HS-5 (cell line): ENCODE data around the gene ACBD4.

ENCODE experiments used
- DNase-seq: peaks from one replicate; pipeline ENCODE4 v3.0.0-alpha.2; 2012; ENCODE audit warnings: low read depth

The ACBD4 gene

DNA sequence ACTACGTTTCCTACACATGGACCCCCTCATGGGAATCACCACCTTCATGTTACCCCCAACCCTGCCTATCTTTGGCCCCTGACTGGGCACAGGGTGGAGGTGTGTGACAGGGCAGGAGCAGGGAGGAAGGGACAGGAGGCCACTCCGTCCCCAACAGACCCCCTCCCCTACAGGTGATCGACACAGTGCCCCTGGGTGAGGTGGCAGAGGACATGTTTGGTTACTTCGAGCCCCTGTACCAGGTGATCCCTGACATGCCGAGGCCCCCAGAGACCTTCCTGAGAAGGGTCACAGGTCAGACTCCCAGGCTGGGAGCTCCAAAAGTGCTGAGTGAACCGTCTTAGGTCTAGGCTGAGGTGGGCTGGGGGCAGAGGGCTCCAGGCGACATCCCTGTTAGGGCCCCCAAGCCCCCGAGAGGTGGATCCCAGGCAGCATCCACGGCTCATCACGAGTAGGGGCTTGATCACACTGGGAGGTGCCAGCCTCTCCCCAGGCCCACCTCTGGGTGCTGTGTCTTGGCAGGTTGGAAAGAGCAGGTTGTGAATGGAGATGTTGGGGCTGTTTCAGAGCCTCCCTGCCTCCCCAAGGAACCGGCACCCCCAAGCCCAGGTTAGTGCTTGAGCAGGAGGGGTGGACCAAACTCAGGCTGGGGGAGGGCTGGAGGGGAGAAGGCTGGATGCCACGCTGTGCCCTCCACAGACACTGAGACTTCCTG, 1.5 kb downstream of the ACBD4 start:
- DNase-seq, result no peak

GRCh38 chr17:45137561-45138305, 2.2 kb downstream of the ACBD4 start:
- no peak for DNase-seq

GRCh38 chr17:45138911-45139532, 3.5 kb downstream of the ACBD4 start:
- DNase-seq, result no peak

- no peak for DNase-seq
Observed at GRCh38 chr17:45139533-45139920, 4.0 kb downstream of the ACBD4 start.

DNA sequence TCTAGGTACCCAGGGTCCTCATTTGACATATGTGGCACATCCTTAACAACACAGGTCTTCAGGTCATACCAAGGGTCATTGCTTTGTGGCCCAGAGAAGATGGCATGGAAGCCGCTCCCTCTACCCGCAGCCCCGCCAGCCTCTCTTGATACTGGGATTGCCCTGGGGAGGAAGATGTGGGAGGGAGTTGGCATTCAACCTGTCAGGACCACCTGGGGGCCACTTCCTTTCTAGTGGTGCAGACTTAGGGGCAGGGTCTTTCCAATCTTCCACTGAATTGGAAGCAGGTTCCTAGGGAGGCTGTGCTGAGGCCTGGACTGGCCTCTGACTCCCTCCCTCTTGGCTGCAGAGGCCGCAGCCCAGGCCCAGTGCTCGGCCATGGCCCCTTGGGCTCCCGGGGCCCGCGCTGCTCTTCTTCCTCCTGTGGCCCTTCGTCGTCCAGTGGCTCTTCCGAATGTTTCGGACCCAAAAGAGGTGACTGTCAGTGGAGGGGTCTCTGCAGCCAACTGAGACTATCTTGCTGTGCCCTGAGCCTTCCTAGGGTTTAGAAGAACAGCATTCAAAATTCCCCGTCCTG, 7.7 kb downstream of the ACBD4 start:
- no peak for DNase-seq

- no peak for DNase-seq
Observed at GRCh38 chr17:45143767-45144198, 8.3 kb downstream of the ACBD4 start.

- DNase-seq, result no peak
Observed at GRCh38 chr17:45144199-45145034, 8.9 kb downstream of the ACBD4 start.

GRCh38 chr17:45145035-45145389, 9.5 kb downstream of the ACBD4 start:
- no peak for DNase-seq

- DNase-seq, result no peak
Observed at GRCh38 chr17:45146166-45146565, 10.7 kb downstream of the ACBD4 start.

GRCh38 chr17:45146592-45146889, 11.1 kb downstream of the ACBD4 start:
- no peak for DNase-seq

DNA sequence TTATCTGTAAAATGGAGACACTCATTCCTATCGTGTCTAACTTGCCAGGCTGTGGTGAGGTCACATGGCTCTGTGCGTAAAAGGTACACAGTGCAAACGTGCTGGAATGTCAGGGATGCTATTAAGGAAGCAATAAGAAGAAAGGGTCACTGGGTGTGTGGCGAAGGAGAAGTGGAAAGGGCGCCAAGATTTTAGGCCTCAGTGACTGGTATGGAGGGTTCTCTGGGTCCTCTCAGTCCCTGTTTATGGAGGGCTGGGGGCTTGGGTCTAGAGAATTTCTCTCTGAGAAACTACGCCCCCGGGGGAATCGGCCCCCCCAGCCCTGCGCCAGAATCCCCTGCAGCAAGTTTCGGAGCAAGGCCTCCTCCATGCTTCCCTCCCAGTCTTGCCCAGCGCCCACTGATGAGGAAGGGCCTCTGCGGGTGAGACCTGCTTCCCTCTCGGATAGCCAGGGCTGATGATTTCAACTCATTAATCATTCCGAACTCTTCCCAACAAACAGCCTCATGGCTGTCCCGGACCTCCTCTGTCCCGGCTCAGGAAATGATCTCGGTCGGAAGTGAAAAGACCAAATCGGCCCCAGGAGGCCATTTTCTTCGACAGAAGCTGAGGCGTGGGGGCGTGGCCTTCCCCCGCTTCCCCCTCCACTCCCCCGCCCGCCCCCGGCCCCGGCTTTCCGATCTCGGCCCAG, 11.5 kb downstream of the ACBD4 start:
- peak; percentile 46 for DNase-seq

- DNase-seq, result peak; percentile 81
Observed at GRCh38 chr17:45147581-45148182, 12.2 kb downstream of the ACBD4 start.

DNA sequence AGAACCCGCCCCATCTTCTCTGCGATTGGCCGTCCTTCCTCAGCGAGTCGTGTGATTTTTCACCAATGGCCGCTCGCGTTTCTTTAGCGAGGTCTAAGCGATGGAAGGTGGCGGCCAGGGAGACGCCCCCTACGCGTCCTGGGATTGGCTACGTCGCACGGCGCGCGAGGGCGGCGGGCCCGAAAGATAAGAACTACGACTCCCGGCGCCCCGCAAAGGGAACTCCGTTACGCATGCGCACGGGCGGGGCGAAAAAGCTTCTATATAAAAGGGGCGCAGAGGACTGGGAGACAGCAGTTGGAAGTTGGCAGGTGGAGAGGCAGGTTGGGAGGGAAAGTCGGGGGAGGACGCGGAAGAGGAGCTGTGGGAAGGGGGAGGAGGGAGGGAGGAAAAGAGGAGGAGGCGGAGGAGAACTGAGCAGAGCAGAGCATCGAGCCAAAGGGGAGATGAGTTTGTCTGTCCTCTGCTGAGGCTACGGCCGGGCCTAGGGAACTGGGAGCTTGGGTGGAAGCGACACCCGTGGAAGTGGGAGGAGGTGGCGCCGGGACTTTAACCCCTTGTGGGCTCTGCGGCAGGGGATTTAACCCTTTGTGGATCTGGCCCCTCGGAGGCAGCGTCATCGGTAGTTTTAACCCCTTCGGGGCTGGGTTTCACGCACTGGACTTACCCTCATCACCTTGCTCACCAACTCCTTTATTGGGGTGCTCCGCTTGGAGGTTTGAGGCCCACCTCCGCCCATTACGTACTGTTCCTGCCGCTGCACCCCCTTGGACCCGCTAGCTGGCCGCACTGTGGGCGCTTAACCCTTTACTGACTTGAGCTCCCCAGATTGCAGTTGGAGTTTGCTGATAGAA, 12.9 kb downstream of the ACBD4 start, which contains the start of gene HEXIM1:
Gene HEXIM1 (plus strand): TSS at position 293 of the 854 bp plus-strand sequence. CDS start 716 bp downstream, outside the sequence.
- peak; percentile 98 for DNase-seq

DNA sequence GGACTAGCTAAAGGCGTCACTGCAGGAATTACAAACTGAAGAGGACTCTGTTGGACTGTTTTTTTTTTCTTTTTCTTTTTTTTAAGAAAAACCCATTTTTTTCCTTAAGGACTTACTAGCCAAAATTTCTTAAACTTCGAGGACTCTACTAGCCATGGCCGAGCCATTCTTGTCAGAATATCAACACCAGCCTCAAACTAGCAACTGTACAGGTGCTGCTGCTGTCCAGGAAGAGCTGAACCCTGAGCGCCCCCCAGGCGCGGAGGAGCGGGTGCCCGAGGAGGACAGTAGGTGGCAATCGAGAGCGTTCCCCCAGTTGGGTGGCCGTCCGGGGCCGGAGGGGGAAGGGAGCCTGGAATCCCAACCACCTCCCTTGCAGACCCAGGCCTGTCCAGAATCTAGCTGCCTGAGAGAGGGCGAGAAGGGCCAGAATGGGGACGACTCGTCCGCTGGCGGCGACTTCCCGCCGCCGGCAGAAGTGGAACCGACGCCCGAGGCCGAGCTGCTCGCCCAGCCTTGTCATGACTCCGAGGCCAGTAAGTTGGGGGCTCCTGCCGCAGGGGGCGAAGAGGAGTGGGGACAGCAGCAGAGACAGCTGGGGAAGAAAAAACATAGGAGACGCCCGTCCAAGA, 13.7 kb downstream of the ACBD4 start:
- DNase-seq, result no peak

GRCh38 chr17:45149669-45150664, 14.5 kb downstream of the ACBD4 start:
- DNase-seq, result no peak

DNA sequence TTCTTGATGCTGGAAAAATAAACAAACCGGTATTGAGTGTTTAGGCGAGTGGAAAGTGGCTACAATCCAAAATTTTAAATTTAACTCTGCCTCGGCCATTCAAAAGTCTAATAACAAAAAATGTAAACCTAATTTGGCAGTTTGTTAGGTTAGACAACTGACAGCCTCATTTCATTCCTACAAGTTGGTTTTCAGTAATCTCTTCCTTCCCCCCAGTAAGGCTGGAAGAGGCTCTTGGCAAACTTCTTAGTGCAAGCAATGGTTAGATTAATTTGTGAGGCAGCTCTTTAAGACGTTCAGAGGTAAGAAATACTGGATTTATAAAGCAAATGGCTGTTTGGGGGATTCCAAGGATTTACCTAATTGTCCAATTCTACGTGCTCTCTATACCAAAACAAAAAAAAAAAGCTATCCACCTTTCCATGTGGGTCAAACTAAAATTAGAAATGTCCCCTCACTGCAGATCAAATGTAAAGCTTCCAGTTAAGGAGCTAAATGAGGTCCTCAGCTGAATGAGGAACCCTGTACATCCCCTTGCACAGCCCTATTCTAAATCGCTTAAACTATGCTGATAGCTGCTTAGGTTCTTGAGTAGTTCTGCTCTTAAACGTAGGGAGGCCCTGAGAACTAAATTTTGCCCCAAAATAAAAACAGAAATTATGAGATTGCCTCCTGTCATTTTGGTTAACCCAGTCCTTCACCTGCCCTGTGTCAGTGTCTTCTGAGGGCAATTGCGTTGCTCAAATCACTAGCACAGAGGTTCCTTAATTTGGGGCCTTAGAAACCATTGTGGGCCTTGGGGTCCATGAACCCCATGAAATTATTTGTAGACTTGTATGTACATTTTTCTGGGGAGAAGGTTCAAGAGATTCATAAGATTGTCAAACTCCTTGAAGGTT, 15.7 kb downstream of the ACBD4 start:
- DNase-seq, result no peak

- no peak for DNase-seq
Observed at GRCh38 chr17:45155029-45155428, 19.5 kb downstream of the ACBD4 start.
